SK-N-SH treated with all-trans-retinoic acid at 6 μM for 48 hours (cell line): ENCODE measurements around the gene CCNL2.

Experiments used
- ATAC-seq: fragments of 200-7000 bp; cut with Tn5 transposase; 3 replicates; pipeline ENCODE4 v1.9.1; 2020; ENCODE audit warnings: mild to moderate bottlenecking, moderate library complexity
- ARNTL ChIP-seq: fragments of 450-650 bp; formaldehyde crosslinking; IDR thresholded peaks from 2 replicates; pipeline ENCODE4 v1.5.0; 2020; ENCODE audit warnings: low read depth, mild to moderate bottlenecking, moderate library complexity, borderline replicate concordance
- BACH2 ChIP-seq: fragments of 250-450 bp; sonication (Bioruptor Pico); IDR thresholded peaks from 2 replicates; pipeline ENCODE4 v1.9.0; 2021; ENCODE audit warnings: mild to moderate bottlenecking, borderline replicate concordance
- CSDC2 ChIP-seq: fragments of 250-450 bp; sonication (Bioruptor Pico); IDR thresholded peaks from 2 replicates; pipeline ENCODE4 v1.5.0; 2020; ENCODE audit warnings: mild to moderate bottlenecking, moderate library complexity
- ESRRG ChIP-seq: fragments of 250-450 bp; sonication (Bioruptor Pico); IDR thresholded peaks from 2 replicates; pipeline ENCODE4 v1.6.1; 2021; ENCODE audit warnings: mild to moderate bottlenecking
- GLIS3 ChIP-seq: fragments of 250-450 bp; sonication (Bioruptor Pico); IDR thresholded peaks from 2 replicates; pipeline ENCODE4 v1.5.0; 2020; ENCODE audit warnings: mild to moderate bottlenecking, moderate library complexity
- ISL1 ChIP-seq: fragments of 250-450 bp; sonication (Bioruptor Pico); IDR thresholded peaks from 2 replicates; pipeline ENCODE4 v2.1.2; 2022; ENCODE audit warnings: mild to moderate bottlenecking, moderate library complexity
- OSR1 ChIP-seq: fragments of 250-450 bp; sonication (Bioruptor Pico); IDR thresholded peaks from 2 replicates; pipeline ENCODE4 v1.8.0; 2022; ENCODE audit warnings: moderate library complexity, mild to moderate bottlenecking, inconsistent platforms
- POU6F1 ChIP-seq: fragments of 250-450 bp; sonication (Bioruptor Pico); IDR thresholded peaks from 2 replicates; pipeline ENCODE4 v1.8.0; 2021; ENCODE audit warnings: low read depth, mild to moderate bottlenecking, moderate library complexity, borderline replicate concordance
- PPARA ChIP-seq: fragments of 250-450 bp; sonication (Bioruptor Pico); IDR thresholded peaks from 2 replicates; pipeline ENCODE4 v1.5.0; 2020; ENCODE audit warnings: mild to moderate bottlenecking, borderline replicate concordance
- RARB ChIP-seq: fragments of 250-450 bp; sonication (Bioruptor Pico); IDR thresholded peaks from 2 replicates; pipeline ENCODE4 v1.8.0; 2021; ENCODE audit warnings: mild to moderate bottlenecking, moderate library complexity
- SNAI2 ChIP-seq: fragments of 250-450 bp; sonication (Bioruptor Pico); IDR thresholded peaks from 2 replicates; pipeline ENCODE4 v1.5.0; 2020; ENCODE audit warnings: mild to moderate bottlenecking, moderate library complexity
- TOX ChIP-seq: fragments of 250-450 bp; sonication (Bioruptor Pico); IDR thresholded peaks from 2 replicates; pipeline ENCODE4 v1.8.0; 2021; ENCODE audit warnings: mild to moderate bottlenecking, moderate library complexity, borderline replicate concordance
- ZC3H10 ChIP-seq: fragments of 250-450 bp; sonication (Bioruptor Pico); IDR thresholded peaks from 2 replicates; pipeline ENCODE4 v1.5.1; 2021; ENCODE audit warnings: mild to moderate bottlenecking, moderate library complexity
- ZFP3 ChIP-seq: fragments of 250-450 bp; sonication (Bioruptor Pico); IDR thresholded peaks from 2 replicates; pipeline ENCODE4 v1.5.0; 2020; ENCODE audit warnings: mild to moderate bottlenecking, moderate library complexity
- ZFP30 ChIP-seq: fragments of 450-650 bp; formaldehyde crosslinking; IDR thresholded peaks from 2 replicates; pipeline ENCODE4 v1.5.0; 2022; ENCODE audit warnings: mild to moderate bottlenecking, moderate library complexity
- ZNF565 ChIP-seq: fragments of 450-650 bp; formaldehyde crosslinking; conservative IDR thresholded peaks from 2 replicates; pipeline ENCODE4 v1.5.0; 2020; ENCODE audit warnings: low read depth, mild to moderate bottlenecking, moderate library complexity
- ZNF70 ChIP-seq: fragments of 450-650 bp; formaldehyde crosslinking; IDR thresholded peaks from 2 replicates; pipeline ENCODE4 v1.5.0; 2020; ENCODE audit warnings: mild to moderate bottlenecking, moderate library complexity
- ZNF8 ChIP-seq: fragments of 450-650 bp; formaldehyde crosslinking; IDR thresholded peaks from 2 replicates; pipeline ENCODE4 v1.5.0; 2020; ENCODE audit warnings: mild to moderate bottlenecking, moderate library complexity
- TF ChIP-seq, protein P1 (sequence below): fragments of 250-450 bp; sonication (Bioruptor Pico); IDR thresholded peaks from 2 replicates; pipeline ENCODE4 v1.5.1; 2020; ENCODE audit warnings: low read depth, mild to moderate bottlenecking, moderate library complexity
- TF ChIP-seq, protein P2 (sequence below): fragments of 250-450 bp; sonication (Bioruptor Pico); IDR thresholded peaks from 2 replicates; pipeline ENCODE4 v1.8.0; 2020; ENCODE audit warnings: mild to moderate bottlenecking, moderate library complexity, borderline replicate concordance
- TF ChIP-seq, protein P3 (sequence below): fragments of 250-450 bp; sonication (Bioruptor Pico); IDR thresholded peaks from 2 replicates; pipeline ENCODE4 v1.5.1; 2021; ENCODE audit warnings: mild to moderate bottlenecking, moderate library complexity
- TF ChIP-seq, protein P4 (sequence below): fragments of 250-450 bp; sonication (Bioruptor Pico); IDR thresholded peaks from 2 replicates; pipeline ENCODE4 v1.5.0; 2020; ENCODE audit warnings: mild to moderate bottlenecking, moderate library complexity

The CCNL2 gene

GRCh38 chr1:1424707-1425106 lies 25.6 kb upstream of the CCNL2 start:
- TF ChIP-seq ZFP30, result no peak
- no peak for TF ChIP-seq POU6F1 (CRISPR knock-in tag)
- TF ChIP-seq ZFP3 (CRISPR knock-in tag), result no peak
- TF ChIP-seq GLIS3 (CRISPR knock-in tag), result no peak
- TF ChIP-seq, protein P1, sequence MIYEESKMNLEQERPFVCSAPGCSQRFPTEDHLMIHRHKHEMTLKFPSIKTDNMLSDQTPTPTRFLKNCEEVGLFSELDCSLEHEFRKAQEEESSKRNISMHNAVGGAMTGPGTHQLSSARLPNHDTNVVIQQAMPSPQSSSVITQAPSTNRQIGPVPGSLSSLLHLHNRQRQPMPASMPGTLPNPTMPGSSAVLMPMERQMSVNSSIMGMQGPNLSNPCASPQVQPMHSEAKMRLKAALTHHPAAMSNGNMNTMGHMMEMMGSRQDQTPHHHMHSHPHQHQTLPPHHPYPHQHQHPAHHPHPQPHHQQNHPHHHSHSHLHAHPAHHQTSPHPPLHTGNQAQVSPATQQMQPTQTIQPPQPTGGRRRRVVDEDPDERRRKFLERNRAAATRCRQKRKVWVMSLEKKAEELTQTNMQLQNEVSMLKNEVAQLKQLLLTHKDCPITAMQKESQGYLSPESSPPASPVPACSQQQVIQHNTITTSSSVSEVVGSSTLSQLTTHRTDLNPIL (CRISPR knock-in tag), result no peak
- TF ChIP-seq PPARA, result no peak
- TF ChIP-seq CSDC2 (CRISPR knock-in tag), result no peak
- no peak for TF ChIP-seq ZNF565 (CRISPR knock-in tag)
- no peak for TF ChIP-seq ZC3H10 (CRISPR knock-in tag)
- TF ChIP-seq, protein P2, sequence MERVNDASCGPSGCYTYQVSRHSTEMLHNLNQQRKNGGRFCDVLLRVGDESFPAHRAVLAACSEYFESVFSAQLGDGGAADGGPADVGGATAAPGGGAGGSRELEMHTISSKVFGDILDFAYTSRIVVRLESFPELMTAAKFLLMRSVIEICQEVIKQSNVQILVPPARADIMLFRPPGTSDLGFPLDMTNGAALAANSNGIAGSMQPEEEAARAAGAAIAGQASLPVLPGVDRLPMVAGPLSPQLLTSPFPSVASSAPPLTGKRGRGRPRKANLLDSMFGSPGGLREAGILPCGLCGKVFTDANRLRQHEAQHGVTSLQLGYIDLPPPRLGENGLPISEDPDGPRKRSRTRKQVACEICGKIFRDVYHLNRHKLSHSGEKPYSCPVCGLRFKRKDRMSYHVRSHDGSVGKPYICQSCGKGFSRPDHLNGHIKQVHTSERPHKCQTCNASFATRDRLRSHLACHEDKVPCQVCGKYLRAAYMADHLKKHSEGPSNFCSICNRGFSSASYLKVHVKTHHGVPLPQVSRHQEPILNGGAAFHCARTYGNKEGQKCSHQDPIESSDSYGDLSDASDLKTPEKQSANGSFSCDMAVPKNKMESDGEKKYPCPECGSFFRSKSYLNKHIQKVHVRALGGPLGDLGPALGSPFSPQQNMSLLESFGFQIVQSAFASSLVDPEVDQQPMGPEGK, result no peak
- no peak for TF ChIP-seq BACH2 (CRISPR knock-in tag)
- no peak for TF ChIP-seq RARB (CRISPR knock-in tag)
- ATAC-seq, result no peak

- no peak for ATAC-seq
- TF ChIP-seq SNAI2 (CRISPR knock-in tag), result no peak
- no peak for TF ChIP-seq ZNF70 (CRISPR knock-in tag)
- TF ChIP-seq POU6F1 (CRISPR knock-in tag), result no peak
- no peak for TF ChIP-seq RARB (CRISPR knock-in tag)
- TF ChIP-seq ISL1, result no peak
- no peak for TF ChIP-seq ESRRG (CRISPR knock-in tag)
- no peak for TF ChIP-seq BACH2 (CRISPR knock-in tag)
- no peak for TF ChIP-seq OSR1 (CRISPR knock-in tag)
- no peak for TF ChIP-seq ZNF8 (CRISPR knock-in tag)
- TF ChIP-seq, protein P3, sequence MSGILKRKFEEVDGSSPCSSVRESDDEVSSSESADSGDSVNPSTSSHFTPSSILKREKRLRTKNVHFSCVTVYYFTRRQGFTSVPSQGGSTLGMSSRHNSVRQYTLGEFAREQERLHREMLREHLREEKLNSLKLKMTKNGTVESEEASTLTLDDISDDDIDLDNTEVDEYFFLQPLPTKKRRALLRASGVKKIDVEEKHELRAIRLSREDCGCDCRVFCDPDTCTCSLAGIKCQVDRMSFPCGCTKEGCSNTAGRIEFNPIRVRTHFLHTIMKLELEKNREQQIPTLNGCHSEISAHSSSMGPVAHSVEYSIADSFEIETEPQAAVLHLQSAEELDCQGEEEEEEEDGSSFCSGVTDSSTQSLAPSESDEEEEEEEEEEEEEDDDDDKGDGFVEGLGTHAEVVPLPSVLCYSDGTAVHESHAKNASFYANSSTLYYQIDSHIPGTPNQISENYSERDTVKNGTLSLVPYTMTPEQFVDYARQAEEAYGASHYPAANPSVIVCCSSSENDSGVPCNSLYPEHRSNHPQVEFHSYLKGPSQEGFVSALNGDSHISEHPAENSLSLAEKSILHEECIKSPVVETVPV (CRISPR knock-in tag), result no peak
Measured at GRCh38 chr1:1423245-1423597, 24.1 kb upstream of the CCNL2 start.

DNA sequence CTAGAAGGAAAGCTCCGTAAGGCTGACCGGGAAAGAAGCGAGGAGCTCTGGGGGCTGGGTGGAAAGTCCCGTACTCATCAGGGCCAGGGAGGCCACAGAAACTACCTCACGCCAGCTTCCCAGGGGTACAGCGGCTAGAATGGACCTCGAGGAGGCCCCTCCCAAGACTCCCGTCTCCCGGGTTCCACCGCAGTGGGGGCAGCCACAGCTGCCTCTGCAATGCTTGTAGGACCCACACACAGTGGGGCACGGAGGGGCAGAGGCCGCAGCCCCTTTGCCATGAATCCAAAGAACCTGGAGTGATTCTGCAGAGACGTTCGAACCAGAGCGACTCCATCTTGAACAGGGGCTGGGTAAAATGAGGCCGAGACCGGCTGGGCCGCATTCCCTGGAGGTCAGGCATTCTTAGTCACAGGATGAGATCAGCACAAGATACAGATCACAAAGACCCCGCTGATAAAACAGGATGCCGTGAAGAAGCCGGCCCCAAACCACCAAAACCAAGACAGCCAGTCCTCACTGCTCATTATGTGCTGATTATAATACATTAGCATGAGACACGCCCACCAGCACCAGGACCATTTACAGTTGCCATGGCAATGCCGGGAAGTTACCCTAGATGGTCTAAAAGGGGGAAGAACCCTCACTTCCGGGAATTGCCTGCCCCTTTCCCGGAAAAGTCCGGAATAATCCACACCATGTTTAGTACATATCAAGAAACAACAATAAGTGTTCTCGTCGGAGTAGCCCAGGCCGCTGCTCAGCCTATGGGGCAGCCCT lies 23.5 kb upstream of the CCNL2 start:
- peak; percentile 10; the same call in 1 of the 3 replicates for ATAC-seq
- TF ChIP-seq TOX (CRISPR knock-in tag), result no peak
- TF ChIP-seq ZC3H10 (CRISPR knock-in tag), result peak; percentile 51; the same call in 1 of the 2 replicates
- TF ChIP-seq ZNF70 (CRISPR knock-in tag), result no peak
- peak; percentile 75; the same call in 1 of the 2 replicates for TF ChIP-seq OSR1 (CRISPR knock-in tag)
- TF ChIP-seq ZFP30, result no peak
- TF ChIP-seq, protein P4, sequence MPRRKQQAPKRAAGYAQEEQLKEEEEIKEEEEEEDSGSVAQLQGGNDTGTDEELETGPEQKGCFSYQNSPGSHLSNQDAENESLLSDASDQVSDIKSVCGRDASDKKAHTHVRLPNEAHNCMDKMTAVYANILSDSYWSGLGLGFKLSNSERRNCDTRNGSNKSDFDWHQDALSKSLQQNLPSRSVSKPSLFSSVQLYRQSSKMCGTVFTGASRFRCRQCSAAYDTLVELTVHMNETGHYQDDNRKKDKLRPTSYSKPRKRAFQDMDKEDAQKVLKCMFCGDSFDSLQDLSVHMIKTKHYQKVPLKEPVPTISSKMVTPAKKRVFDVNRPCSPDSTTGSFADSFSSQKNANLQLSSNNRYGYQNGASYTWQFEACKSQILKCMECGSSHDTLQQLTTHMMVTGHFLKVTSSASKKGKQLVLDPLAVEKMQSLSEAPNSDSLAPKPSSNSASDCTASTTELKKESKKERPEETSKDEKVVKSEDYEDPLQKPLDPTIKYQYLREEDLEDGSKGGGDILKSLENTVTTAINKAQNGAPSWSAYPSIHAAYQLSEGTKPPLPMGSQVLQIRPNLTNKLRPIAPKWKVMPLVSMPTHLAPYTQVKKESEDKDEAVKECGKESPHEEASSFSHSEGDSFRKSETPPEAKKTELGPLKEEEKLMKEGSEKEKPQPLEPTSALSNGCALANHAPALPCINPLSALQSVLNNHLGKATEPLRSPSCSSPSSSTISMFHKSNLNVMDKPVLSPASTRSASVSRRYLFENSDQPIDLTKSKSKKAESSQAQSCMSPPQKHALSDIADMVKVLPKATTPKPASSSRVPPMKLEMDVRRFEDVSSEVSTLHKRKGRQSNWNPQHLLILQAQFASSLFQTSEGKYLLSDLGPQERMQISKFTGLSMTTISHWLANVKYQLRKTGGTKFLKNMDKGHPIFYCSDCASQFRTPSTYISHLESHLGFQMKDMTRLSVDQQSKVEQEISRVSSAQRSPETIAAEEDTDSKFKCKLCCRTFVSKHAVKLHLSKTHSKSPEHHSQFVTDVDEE (CRISPR knock-in tag), result no peak
- peak; percentile 87 for TF ChIP-seq ZFP3 (CRISPR knock-in tag)
- TF ChIP-seq, protein P1 (CRISPR knock-in tag), result no peak
- TF ChIP-seq POU6F1 (CRISPR knock-in tag), result no peak
- TF ChIP-seq ZNF8 (CRISPR knock-in tag), result peak; percentile 51; the same call in 1 of the 2 replicates
- TF ChIP-seq RARB (CRISPR knock-in tag), result no peak
- TF ChIP-seq CSDC2 (CRISPR knock-in tag), result peak; percentile 97
- no peak for TF ChIP-seq BACH2 (CRISPR knock-in tag)
- peak; percentile 97 for TF ChIP-seq SNAI2 (CRISPR knock-in tag)
- no peak for TF ChIP-seq GLIS3 (CRISPR knock-in tag)
- TF ChIP-seq ARNTL, result no peak
- peak; percentile 58; the same call in 1 of the 2 replicates for TF ChIP-seq ESRRG (CRISPR knock-in tag)
